Measurements from ENCODE around the gene CBR4.

GRCh38 chr4:169018406-169018805 lies 8.4 kb upstream of the CBR4 start:
- TF ChIP-seq CTCF (conservative IDR thresholded peaks at IDR 0.05; ENCODE audit: low read depth in 2 of 2), result no peak
- TF ChIP-seq EZH2 (IDR thresholded peaks at IDR 0.05; ENCODE audit: low read depth, unreplicated experiment), result no peak
- no peak for TF ChIP-seq POLR2AphosphoS5 (IDR thresholded peaks at IDR 0.05; ENCODE audit: low read depth)
- TF ChIP-seq EZH2phosphoT487 (IDR thresholded peaks at IDR 0.05; ENCODE audit: unreplicated experiment), result no peak
- no peak for TF ChIP-seq STAT1 (IDR thresholded peaks at IDR 0.05; ENCODE audit: unreplicated experiment)
- no peak for TF ChIP-seq JUNB (IDR thresholded peaks at IDR 0.05; ENCODE audit: unreplicated experiment)
- TF ChIP-seq REST (IDR thresholded peaks at IDR 0.05; ENCODE audit: unreplicated experiment), result no peak
- TF ChIP-seq CREB1 (CRISPR knock-in tag; IDR thresholded peaks at IDR 0.05; ENCODE audit: low read depth), result no peak
- no peak for TF ChIP-seq ZNF114 (CRISPR knock-in tag; IDR thresholded peaks at IDR 0.05)
- no peak for TF ChIP-seq NANOG (IDR thresholded peaks at IDR 0.05; ENCODE audit: borderline replicate concordance)
- TF ChIP-seq ETS1 (IDR thresholded peaks at IDR 0.05), result no peak
- no peak for TF ChIP-seq ZNF331 (CRISPR knock-in tag; IDR thresholded peaks at IDR 0.05; ENCODE audit: low read depth)

Measured in GM23338 (cell line).